Pons (tissue), 1 donor: ENCODE measurements around the gene STK39.
A peak's percentile ranks its signal among the peaks of the same experiment; 100 is the strongest.

Experiments used
- DNase-seq: peaks from one replicate; pipeline ENCODE4 v3.0.0-alpha.2; 2016; ENCODE audit warnings: low spot score

STK39 gene

GRCh38 chr2:167990062-167990461, 257.3 kb downstream of the STK39 start:
- DNase-seq, result no peak

- DNase-seq, result no peak
These were observed 259.1 kb downstream of the STK39 start for GRCh38 chr2:167988296-167988695.

GRCh38 chr2:167987558-167987957, 259.8 kb downstream of the STK39 start:
- no peak for DNase-seq

GRCh38 chr2:167987026-167987425, 260.4 kb downstream of the STK39 start:
- no peak for DNase-seq

- no peak for DNase-seq
These were observed 261.2 kb downstream of the STK39 start for GRCh38 chr2:167986223-167986622.

- DNase-seq, result no peak
These were observed 265.4 kb downstream of the STK39 start for GRCh38 chr2:167981945-167982344.

- DNase-seq, result peak; percentile 75
These were observed 267.0 kb downstream of the STK39 start for GRCh38 chr2:167980439-167980838.

- DNase-seq, result no peak
These were observed 274.6 kb downstream of the STK39 start for GRCh38 chr2:167972746-167973145.

GRCh38 chr2:167972020-167972419, 275.4 kb downstream of the STK39 start:
- no peak for DNase-seq

- no peak for DNase-seq
These were observed 280.2 kb downstream of the STK39 start for GRCh38 chr2:167966937-167967913.

- no peak for DNase-seq
These were observed 281.3 kb downstream of the STK39 start for GRCh38 chr2:167965907-167966761.

GRCh38 chr2:167964650-167965413, 282.6 kb downstream of the STK39 start:
- peak; percentile 56 for DNase-seq

- no peak for DNase-seq
These were observed 283.3 kb downstream of the STK39 start for GRCh38 chr2:167963899-167964649.

GRCh38 chr2:167962436-167963226, 284.8 kb downstream of the STK39 start:
- no peak for DNase-seq

- DNase-seq, result no peak
These were observed 285.8 kb downstream of the STK39 start for GRCh38 chr2:167961536-167962048.

- DNase-seq, result no peak
These were observed 287.2 kb downstream of the STK39 start for GRCh38 chr2:167960089-167960747.

- DNase-seq, result no peak
These were observed 289.7 kb downstream of the STK39 start for GRCh38 chr2:167957662-167958061.

- DNase-seq, result no peak
These were observed 292.0 kb downstream of the STK39 start for GRCh38 chr2:167955264-167955906.

GRCh38 chr2:167954495-167954894, 292.9 kb downstream of the STK39 start:
- DNase-seq, result no peak
